A549 treated with CORT108297 at 1 μM for 4 hours (cell line): ENCODE results near the gene VWA7. TPM values are rescaled to one million over a fixed set of nuclear protein-coding genes. Genes with fewer than 3 reads are reported as not detected.

Source experiments
- total RNA-seq: library from RNA; stranded (reverse); fragments of 200-300 nt; extraction: Qiagen RNA extraction; gene quantifications from 5 replicates; pipeline ENCODE4 v1.2.3, GENCODE V29; 2022

Gene VWA7
- 1.5 to 2.0 TPM (median 1.8 TPM) in 5 replicates for total RNA-seq

GRCh38 chr6:31776989-31777666, at the start of gene VWA7:
Gene VWA7, minus strand, starts transcription at chr6:31777328. Its CDS starts 549 bp downstream, at chr6:31776779.

GRCh38 chr6:31815025-31815838, 38.1 kb upstream of the VWA7 start, which contains the start of the genes HSPA1A and HSPA1L:
Gene HSPA1A, plus strand, starts transcription at chr6:31815543. Its CDS starts 214 bp downstream, at chr6:31815757.
Gene HSPA1L, minus strand, starts transcription at chr6:31815283. Its CDS starts 3,311 bp downstream, at chr6:31811972.

GRCh38 chr6:31806470-31807272, 29.5 kb upstream of the VWA7 start, which contains the start of gene LSM2:
Gene LSM2, minus strand, starts transcription at chr6:31806966. Its CDS starts 209 bp downstream, at chr6:31806757.

GRCh38 chr6:31795616-31796298, 18.6 kb upstream of the VWA7 start, which contains the start of gene VARS1:
Gene VARS1, minus strand, starts transcription at chr6:31795752. Its CDS starts 535 bp downstream, at chr6:31795217.

GRCh38 chr6:31762356-31762755, 14.8 kb downstream of the VWA7 start, which contains the start of gene SAPCD1:
Gene SAPCD1, plus strand, starts transcription at chr6:31762656. Its CDS starts 399 bp downstream, at chr6:31763055.

GRCh38 chr6:31739639-31740396, 37.3 kb downstream of the VWA7 start, which contains the start of gene MSH5:
Gene MSH5, plus strand, starts transcription at chr6:31740005. Its CDS starts 462 bp downstream, at chr6:31740467.

GRCh38 chr6:31736021-31736767, 40.9 kb downstream of the VWA7 start, which contains the start of gene CLIC1:
Gene CLIC1, minus strand, starts transcription at chr6:31736530. Its CDS starts 230 bp downstream, at chr6:31736300.

GRCh38 chr6:31728767-31729514, 48.2 kb downstream of the VWA7 start, which contains the start of gene DDAH2:
Gene DDAH2, minus strand, starts transcription at chr6:31729299. Its CDS starts 138 bp downstream, at chr6:31729161.

GRCh38 chr6:31723245-31723979, 53.7 kb downstream of the VWA7 start, which contains the start of gene MPIG6B:
Gene MPIG6B, plus strand, starts transcription at chr6:31723373. Its CDS starts 11 bp downstream, at chr6:31723384.

GRCh38 chr6:31721351-31722020, 55.6 kb downstream of the VWA7 start, which contains the start of gene LY6G6C:
Gene LY6G6C, minus strand, starts transcription at chr6:31721746. Its CDS starts 67 bp downstream, at chr6:31721679.

Other genes starting within 250 kb of the VWA7 start
- not detected in 5 replicates for gene MCCD1, start 248.4 kb downstream of the VWA7 start, total RNA-seq
- 321 to 413 TPM (median 373 TPM) in 5 replicates for gene DDX39B, start 235.3 kb downstream of the VWA7 start, total RNA-seq
- 0.54 to 1.1 TPM (median 0.67 TPM) in 5 replicates for gene ATP6V1G2, start 230.7 kb downstream of the VWA7 start, total RNA-seq
- gene NFKBIL1, start 229.7 kb downstream of the VWA7 start, total RNA-seq = 9.2 to 12.4 TPM (median 11.8 TPM) in 5 replicates
- 0.11 to 0.23 TPM in 2 of 5 replicates, not detected in the others for gene LTA, start 205.0 kb downstream of the VWA7 start, total RNA-seq
- 0.06 to 0.36 TPM (median 0.09 TPM) in 4 of 5 replicates, not detected in the other for gene TNF, start 201.8 kb downstream of the VWA7 start, total RNA-seq
- 0.22 to 0.38 TPM (median 0.33 TPM) in 5 replicates for gene LTB, start 194.9 kb downstream of the VWA7 start, total RNA-seq
- 0.46 to 0.73 TPM in 2 of 5 replicates, not detected in the others for gene LST1, start 191.1 kb downstream of the VWA7 start, total RNA-seq
- gene NCR3, start 184.3 kb downstream of the VWA7 start, total RNA-seq = not detected in 5 replicates
- not detected in 5 replicates for gene AIF1, start 162.1 kb downstream of the VWA7 start, total RNA-seq
- gene PRRC2A, start 156.6 kb downstream of the VWA7 start, total RNA-seq = 69.6 to 93.6 TPM (median 87.5 TPM) in 5 replicates
- gene BAG6, start 124.7 kb downstream of the VWA7 start, total RNA-seq = 114 to 156 TPM (median 146 TPM) in 5 replicates
- gene APOM, start 121.4 kb downstream of the VWA7 start, total RNA-seq = 2.9 to 4.1 TPM (median 3.0 TPM) in 5 replicates
- 10.3 to 13.2 TPM (median 12.6 TPM) in 5 replicates for gene C6orf47, start 116.5 kb downstream of the VWA7 start, total RNA-seq
- 10.8 to 12.2 TPM (median 11.7 TPM) in 5 replicates for gene GPANK1, start 112.3 kb downstream of the VWA7 start, total RNA-seq
- gene CSNK2B, start 111.2 kb downstream of the VWA7 start, total RNA-seq = 165 to 184 TPM (median 170 TPM) in 5 replicates
- 3.8 to 5.0 TPM (median 4.3 TPM) in 5 replicates for gene LY6G5B, start 107.4 kb downstream of the VWA7 start, total RNA-seq
- gene LY6G5C, start 96.3 kb downstream of the VWA7 start, total RNA-seq = 1.1 to 2.0 TPM (median 1.6 TPM) in 5 replicates
- gene ABHD16A, start 74.0 kb downstream of the VWA7 start, total RNA-seq = 16.5 to 20.4 TPM (median 19.3 TPM) in 5 replicates
- gene LY6G6F, start 70.5 kb downstream of the VWA7 start, total RNA-seq = not detected in 5 replicates
- gene LY6G6D, start 62.0 kb downstream of the VWA7 start, total RNA-seq = not detected in 5 replicates
- 0.09 to 0.12 TPM (median 0.10 TPM) in 3 of 5 replicates, not detected in the others for gene LY6G6C, start 55.6 kb downstream of the VWA7 start, total RNA-seq
- gene MPIG6B, start 54.0 kb downstream of the VWA7 start, total RNA-seq = not detected in 5 replicates
- 28.8 to 35.0 TPM (median 32.1 TPM) in 5 replicates for gene DDAH2, start 48.0 kb downstream of the VWA7 start, total RNA-seq
- gene CLIC1, start 40.8 kb downstream of the VWA7 start, total RNA-seq = 497 to 519 TPM (median 513 TPM) in 5 replicates
- gene MSH5, start 37.3 kb downstream of the VWA7 start, total RNA-seq = 11.5 to 15.5 TPM (median 14.0 TPM) in 5 replicates
- 2.7 to 4.9 TPM (median 4.1 TPM) in 5 replicates for gene SAPCD1, start 14.7 kb downstream of the VWA7 start, total RNA-seq
- gene VARS1, start 18.4 kb upstream of the VWA7 start, total RNA-seq = 47.0 to 60.8 TPM (median 59.2 TPM) in 5 replicates
- gene LSM2, start 29.6 kb upstream of the VWA7 start, total RNA-seq = 48.5 to 67.7 TPM (median 60.4 TPM) in 5 replicates
- 1.5 to 2.2 TPM (median 1.8 TPM) in 5 replicates for gene HSPA1L, start 38.0 kb upstream of the VWA7 start, total RNA-seq
- gene HSPA1A, start 38.2 kb upstream of the VWA7 start, total RNA-seq = 250 to 374 TPM (median 304 TPM) in 5 replicates
- 191 to 290 TPM (median 231 TPM) in 5 replicates for gene HSPA1B, start 50.4 kb upstream of the VWA7 start, total RNA-seq
- 23.0 to 37.8 TPM (median 29.3 TPM) in 5 replicates for gene NEU1, start 85.5 kb upstream of the VWA7 start, total RNA-seq
- 0.06 to 0.16 TPM in 2 of 5 replicates, not detected in the others for gene SLC44A4, start 101.7 kb upstream of the VWA7 start, total RNA-seq
- 25.9 to 35.4 TPM (median 32.0 TPM) in 5 replicates for gene EHMT2, start 120.4 kb upstream of the VWA7 start, total RNA-seq
- 3.4 to 5.3 TPM (median 4.6 TPM) in 5 replicates for gene ZBTB12, start 124.8 kb upstream of the VWA7 start, total RNA-seq
- 0.21 to 0.68 TPM (median 0.31 TPM) in 5 replicates for gene C2, start 150.4 kb upstream of the VWA7 start, total RNA-seq
- 1.5 to 3.3 TPM (median 2.4 TPM) in 5 replicates for gene CFB, start 168.8 kb upstream of the VWA7 start, total RNA-seq
- gene NELFE, start 181.6 kb upstream of the VWA7 start, total RNA-seq = 74.7 to 85.0 TPM (median 75.1 TPM) in 5 replicates
- 21.0 to 27.3 TPM (median 25.4 TPM) in 5 replicates for gene SKIC2, start 181.8 kb upstream of the VWA7 start, total RNA-seq
- gene DXO, start 194.8 kb upstream of the VWA7 start, total RNA-seq = 11.7 to 13.4 TPM (median 12.5 TPM) in 5 replicates
- gene C4A, start 204.7 kb upstream of the VWA7 start, total RNA-seq = 0.48 to 1.5 TPM (median 1.1 TPM) in 5 replicates
- 0.46 to 1.7 TPM (median 0.76 TPM) in 5 replicates for gene C4B, start 237.5 kb upstream of the VWA7 start, total RNA-seq